ENCODE measurements around the gene AKR1C2. TPM values are rescaled to one million over a fixed set of nuclear protein-coding genes. Genes with fewer than 3 reads are reported as not detected.
"Not testable (repeated sequence)": the region's sequence is repeated elsewhere in the genome, so short reads cannot be mapped to it uniquely, and the experiment has no call there.

AKR1C2 gene
- total RNA-seq, 6 experiments from 2014 or later = 0.52 to 1.5 (median 1.1) TPM

- H3K36me3 Mint-ChIP-seq (ENCODE audit: low read depth); H3K4me3 Mint-ChIP-seq; H3K4me1 Mint-ChIP-seq (ENCODE audit: low read depth); DNase-seq; H3K27ac Mint-ChIP-seq; H3K9me3 Mint-ChIP-seq: not testable (repeated sequence)
- H3K27me3 Mint-ChIP-seq (ENCODE audit: insufficient read depth) = peaks cover 19% of the 10 kb centered on the region
Measured at GRCh38 chr10:5008857-5009548, 5.3 kb upstream of the AKR1C2 start.

- H3K9me3 Mint-ChIP-seq = not testable (repeated sequence)
Measured at GRCh38 chr10:5004501-5004900, 844 bp upstream of the AKR1C2 start.

GRCh38 chr10:5004030-5004385 lies 351 bp upstream of the AKR1C2 start:
- not testable (repeated sequence) for H3K27me3 Mint-ChIP-seq (ENCODE audit: insufficient read depth); H3K27ac Mint-ChIP-seq; H3K9me3 Mint-ChIP-seq; H3K36me3 Mint-ChIP-seq (ENCODE audit: low read depth); H3K4me3 Mint-ChIP-seq; DNase-seq; H3K4me1 Mint-ChIP-seq (ENCODE audit: low read depth)

More at GRCh38 chr10:5004501-5004900, 844 bp upstream of the AKR1C2 start:
- peaks cover 14% of the 10 kb centered on the region; the same call in 1 of the 2 replicates for H3K27me3 Mint-ChIP-seq (ENCODE audit: insufficient read depth)
- not testable (repeated sequence) for H3K4me3 Mint-ChIP-seq; H3K27ac Mint-ChIP-seq; H3K4me1 Mint-ChIP-seq (ENCODE audit: low read depth); DNase-seq; H3K36me3 Mint-ChIP-seq (ENCODE audit: low read depth)

GRCh38 chr10:5002013-5002727 lies 1.5 kb downstream of the AKR1C2 start:
- H3K4me3 Mint-ChIP-seq = no peak overlapping the region
- H3K9me3 Mint-ChIP-seq = no peaks in the 10 kb centered on the region
- H3K27ac Mint-ChIP-seq = no peak overlapping the region

GRCh38 chr10:4998671-4999070 lies 5.0 kb downstream of the AKR1C2 start:
- Mint-ChIP-seq H3K4me3 (no peak overlapping the region), H3K27ac (no peak overlapping the region), H3K4me1 (ENCODE audit: low read depth) (no peaks in the 10 kb centered on the region), H3K27me3 (ENCODE audit: insufficient read depth) (peaks cover 10% of the 10 kb centered on the region; the same call in 1 of the 2 replicates), H3K36me3 (ENCODE audit: low read depth) (no peaks in the 10 kb centered on the region), H3K9me3 (no peaks in the 10 kb centered on the region)
- DNase-seq = no peak
- TF ChIP-seq CTCF (IDR thresholded peaks at IDR 0.05) = no peak

More at GRCh38 chr10:5002013-5002727, 1.5 kb downstream of the AKR1C2 start:
- H3K4me1 Mint-ChIP-seq (ENCODE audit: low read depth) = no peaks in the 10 kb centered on the region
- DNase-seq = no peak
- H3K36me3 Mint-ChIP-seq (ENCODE audit: low read depth) = no peaks in the 10 kb centered on the region
- no peak for TF ChIP-seq CTCF (IDR thresholded peaks at IDR 0.05)
- peaks cover 14% of the 10 kb centered on the region; the same call in 1 of the 2 replicates for H3K27me3 Mint-ChIP-seq (ENCODE audit: insufficient read depth)

GRCh38 chr10:4994260-4994659 lies 9.4 kb downstream of the AKR1C2 start:
- not testable (repeated sequence) for H3K4me3 Mint-ChIP-seq; H3K4me1 Mint-ChIP-seq (ENCODE audit: low read depth); H3K36me3 Mint-ChIP-seq (ENCODE audit: low read depth); H3K9me3 Mint-ChIP-seq; DNase-seq; H3K27me3 Mint-ChIP-seq (ENCODE audit: insufficient read depth); H3K27ac Mint-ChIP-seq

- H3K36me3 Mint-ChIP-seq (ENCODE audit: low read depth); H3K27me3 Mint-ChIP-seq (ENCODE audit: insufficient read depth): not testable (repeated sequence)
Measured at GRCh38 chr10:4992564-4992963, 11.1 kb downstream of the AKR1C2 start.

GRCh38 chr10:4991463-4991862 lies 12.2 kb downstream of the AKR1C2 start:
- H3K9me3 Mint-ChIP-seq; H3K27me3 Mint-ChIP-seq (ENCODE audit: insufficient read depth); H3K27ac Mint-ChIP-seq; DNase-seq; H3K4me1 Mint-ChIP-seq (ENCODE audit: low read depth); H3K4me3 Mint-ChIP-seq; H3K36me3 Mint-ChIP-seq (ENCODE audit: low read depth): not testable (repeated sequence)

More at GRCh38 chr10:4992564-4992963, 11.1 kb downstream of the AKR1C2 start:
- not testable (repeated sequence) for H3K27ac Mint-ChIP-seq; H3K9me3 Mint-ChIP-seq; H3K4me3 Mint-ChIP-seq; DNase-seq; H3K4me1 Mint-ChIP-seq (ENCODE audit: low read depth)
